SK-N-SH treated with all-trans-retinoic acid at 6 μM for 48 hours (cell line): ENCODE measurements around the gene DDX3X.
A peak's percentile ranks its signal among the peaks of the same experiment; 100 is the strongest.
"Not testable (repeated sequence)": the region's sequence is repeated elsewhere in the genome, so short reads cannot be mapped to it uniquely, and the experiment has no call there.

Source experiments
- ATAC-seq: fragments of 200-7000 bp; cut with Tn5 transposase; 3 replicates; pipeline ENCODE4 v1.9.1; 2020; ENCODE audit warnings: mild to moderate bottlenecking, moderate library complexity
- ARNTL ChIP-seq: fragments of 450-650 bp; formaldehyde crosslinking; IDR thresholded peaks from 2 replicates; pipeline ENCODE4 v1.5.0; 2020; ENCODE audit warnings: low read depth, mild to moderate bottlenecking, moderate library complexity, borderline replicate concordance
- BACH2 ChIP-seq: fragments of 250-450 bp; sonication (Bioruptor Pico); IDR thresholded peaks from 2 replicates; pipeline ENCODE4 v1.9.0; 2021; ENCODE audit warnings: mild to moderate bottlenecking, borderline replicate concordance
- CREB5 ChIP-seq: fragments of 250-450 bp; sonication (Bioruptor Pico); IDR thresholded peaks from 2 replicates; pipeline ENCODE4 v1.5.1; 2020; ENCODE audit warnings: low read depth, mild to moderate bottlenecking, moderate library complexity
- CSDC2 ChIP-seq: fragments of 250-450 bp; sonication (Bioruptor Pico); IDR thresholded peaks from 2 replicates; pipeline ENCODE4 v1.5.0; 2020; ENCODE audit warnings: mild to moderate bottlenecking, moderate library complexity
- CSRNP3 ChIP-seq: fragments of 250-450 bp; sonication (Bioruptor Pico); IDR thresholded peaks from 2 replicates; pipeline ENCODE4 v1.5.1; 2021; ENCODE audit warnings: mild to moderate bottlenecking, moderate library complexity
- ESRRG ChIP-seq: fragments of 250-450 bp; sonication (Bioruptor Pico); IDR thresholded peaks from 2 replicates; pipeline ENCODE4 v1.6.1; 2021; ENCODE audit warnings: mild to moderate bottlenecking
- GLIS3 ChIP-seq: fragments of 250-450 bp; sonication (Bioruptor Pico); IDR thresholded peaks from 2 replicates; pipeline ENCODE4 v1.5.0; 2020; ENCODE audit warnings: mild to moderate bottlenecking, moderate library complexity
- ISL1 ChIP-seq: fragments of 250-450 bp; sonication (Bioruptor Pico); IDR thresholded peaks from 2 replicates; pipeline ENCODE4 v2.1.2; 2022; ENCODE audit warnings: mild to moderate bottlenecking, moderate library complexity
- OSR1 ChIP-seq: fragments of 250-450 bp; sonication (Bioruptor Pico); IDR thresholded peaks from 2 replicates; pipeline ENCODE4 v1.8.0; 2022; ENCODE audit warnings: moderate library complexity, mild to moderate bottlenecking, inconsistent platforms
- PPARA ChIP-seq: fragments of 250-450 bp; sonication (Bioruptor Pico); IDR thresholded peaks from 2 replicates; pipeline ENCODE4 v1.5.0; 2020; ENCODE audit warnings: mild to moderate bottlenecking, borderline replicate concordance
- RARB ChIP-seq: fragments of 250-450 bp; sonication (Bioruptor Pico); IDR thresholded peaks from 2 replicates; pipeline ENCODE4 v1.8.0; 2021; ENCODE audit warnings: mild to moderate bottlenecking, moderate library complexity
- SNAI2 ChIP-seq: fragments of 250-450 bp; sonication (Bioruptor Pico); IDR thresholded peaks from 2 replicates; pipeline ENCODE4 v1.5.0; 2020; ENCODE audit warnings: mild to moderate bottlenecking, moderate library complexity
- TCF4 ChIP-seq: fragments of 250-450 bp; sonication (Bioruptor Pico); IDR thresholded peaks from 2 replicates; pipeline ENCODE4 v1.8.0; 2021; ENCODE audit warnings: mild to moderate bottlenecking, moderate library complexity, borderline replicate concordance
- TOX ChIP-seq: fragments of 250-450 bp; sonication (Bioruptor Pico); IDR thresholded peaks from 2 replicates; pipeline ENCODE4 v1.8.0; 2021; ENCODE audit warnings: mild to moderate bottlenecking, moderate library complexity, borderline replicate concordance
- ZC3H10 ChIP-seq: fragments of 250-450 bp; sonication (Bioruptor Pico); IDR thresholded peaks from 2 replicates; pipeline ENCODE4 v1.5.1; 2021; ENCODE audit warnings: mild to moderate bottlenecking, moderate library complexity
- ZFP3 ChIP-seq: fragments of 250-450 bp; sonication (Bioruptor Pico); IDR thresholded peaks from 2 replicates; pipeline ENCODE4 v1.5.0; 2020; ENCODE audit warnings: mild to moderate bottlenecking, moderate library complexity
- ZFP30 ChIP-seq: fragments of 450-650 bp; formaldehyde crosslinking; IDR thresholded peaks from 2 replicates; pipeline ENCODE4 v1.5.0; 2022; ENCODE audit warnings: mild to moderate bottlenecking, moderate library complexity
- ZNF70 ChIP-seq: fragments of 450-650 bp; formaldehyde crosslinking; IDR thresholded peaks from 2 replicates; pipeline ENCODE4 v1.5.0; 2020; ENCODE audit warnings: mild to moderate bottlenecking, moderate library complexity
- ZNF8 ChIP-seq: fragments of 450-650 bp; formaldehyde crosslinking; IDR thresholded peaks from 2 replicates; pipeline ENCODE4 v1.5.0; 2020; ENCODE audit warnings: mild to moderate bottlenecking, moderate library complexity
- TF ChIP-seq, protein P1 (sequence below): fragments of 250-450 bp; sonication (Bioruptor Pico); IDR thresholded peaks from 2 replicates; pipeline ENCODE4 v1.8.0; 2020; ENCODE audit warnings: mild to moderate bottlenecking, moderate library complexity, borderline replicate concordance
- TF ChIP-seq, protein P2 (sequence below): fragments of 250-450 bp; sonication (Bioruptor Pico); IDR thresholded peaks from 2 replicates; pipeline ENCODE4 v1.5.0; 2020; ENCODE audit warnings: mild to moderate bottlenecking, moderate library complexity
- TF ChIP-seq, protein P3 (sequence below): fragments of 250-450 bp; sonication (Bioruptor Pico); IDR thresholded peaks from 2 replicates; pipeline ENCODE4 v1.8.0; 2021; ENCODE audit warnings: low read depth, mild to moderate bottlenecking, moderate library complexity, borderline replicate concordance

DDX3X gene

GRCh38 chrX:41397219-41397618, 63.3 kb downstream of the DDX3X start:
- no peak for TF ChIP-seq ISL1 (CRISPR knock-in tag)
- TF ChIP-seq ZFP3 (CRISPR knock-in tag) = no peak
- ATAC-seq = no peak

GRCh38 chrX:41397768-41398167, 63.8 kb downstream of the DDX3X start:
- TF ChIP-seq RARB (CRISPR knock-in tag) = no peak
- TF ChIP-seq, protein P1, sequence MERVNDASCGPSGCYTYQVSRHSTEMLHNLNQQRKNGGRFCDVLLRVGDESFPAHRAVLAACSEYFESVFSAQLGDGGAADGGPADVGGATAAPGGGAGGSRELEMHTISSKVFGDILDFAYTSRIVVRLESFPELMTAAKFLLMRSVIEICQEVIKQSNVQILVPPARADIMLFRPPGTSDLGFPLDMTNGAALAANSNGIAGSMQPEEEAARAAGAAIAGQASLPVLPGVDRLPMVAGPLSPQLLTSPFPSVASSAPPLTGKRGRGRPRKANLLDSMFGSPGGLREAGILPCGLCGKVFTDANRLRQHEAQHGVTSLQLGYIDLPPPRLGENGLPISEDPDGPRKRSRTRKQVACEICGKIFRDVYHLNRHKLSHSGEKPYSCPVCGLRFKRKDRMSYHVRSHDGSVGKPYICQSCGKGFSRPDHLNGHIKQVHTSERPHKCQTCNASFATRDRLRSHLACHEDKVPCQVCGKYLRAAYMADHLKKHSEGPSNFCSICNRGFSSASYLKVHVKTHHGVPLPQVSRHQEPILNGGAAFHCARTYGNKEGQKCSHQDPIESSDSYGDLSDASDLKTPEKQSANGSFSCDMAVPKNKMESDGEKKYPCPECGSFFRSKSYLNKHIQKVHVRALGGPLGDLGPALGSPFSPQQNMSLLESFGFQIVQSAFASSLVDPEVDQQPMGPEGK (CRISPR knock-in tag) = no peak
- TF ChIP-seq ZNF8 (CRISPR knock-in tag) = no peak
- no peak for TF ChIP-seq SNAI2 (CRISPR knock-in tag)
- TF ChIP-seq CREB5 = no peak
- no peak for TF ChIP-seq PPARA (CRISPR knock-in tag)
- no peak for TF ChIP-seq ISL1 (CRISPR knock-in tag)
- TF ChIP-seq ZFP30 (CRISPR knock-in tag) = no peak
- TF ChIP-seq, protein P2, sequence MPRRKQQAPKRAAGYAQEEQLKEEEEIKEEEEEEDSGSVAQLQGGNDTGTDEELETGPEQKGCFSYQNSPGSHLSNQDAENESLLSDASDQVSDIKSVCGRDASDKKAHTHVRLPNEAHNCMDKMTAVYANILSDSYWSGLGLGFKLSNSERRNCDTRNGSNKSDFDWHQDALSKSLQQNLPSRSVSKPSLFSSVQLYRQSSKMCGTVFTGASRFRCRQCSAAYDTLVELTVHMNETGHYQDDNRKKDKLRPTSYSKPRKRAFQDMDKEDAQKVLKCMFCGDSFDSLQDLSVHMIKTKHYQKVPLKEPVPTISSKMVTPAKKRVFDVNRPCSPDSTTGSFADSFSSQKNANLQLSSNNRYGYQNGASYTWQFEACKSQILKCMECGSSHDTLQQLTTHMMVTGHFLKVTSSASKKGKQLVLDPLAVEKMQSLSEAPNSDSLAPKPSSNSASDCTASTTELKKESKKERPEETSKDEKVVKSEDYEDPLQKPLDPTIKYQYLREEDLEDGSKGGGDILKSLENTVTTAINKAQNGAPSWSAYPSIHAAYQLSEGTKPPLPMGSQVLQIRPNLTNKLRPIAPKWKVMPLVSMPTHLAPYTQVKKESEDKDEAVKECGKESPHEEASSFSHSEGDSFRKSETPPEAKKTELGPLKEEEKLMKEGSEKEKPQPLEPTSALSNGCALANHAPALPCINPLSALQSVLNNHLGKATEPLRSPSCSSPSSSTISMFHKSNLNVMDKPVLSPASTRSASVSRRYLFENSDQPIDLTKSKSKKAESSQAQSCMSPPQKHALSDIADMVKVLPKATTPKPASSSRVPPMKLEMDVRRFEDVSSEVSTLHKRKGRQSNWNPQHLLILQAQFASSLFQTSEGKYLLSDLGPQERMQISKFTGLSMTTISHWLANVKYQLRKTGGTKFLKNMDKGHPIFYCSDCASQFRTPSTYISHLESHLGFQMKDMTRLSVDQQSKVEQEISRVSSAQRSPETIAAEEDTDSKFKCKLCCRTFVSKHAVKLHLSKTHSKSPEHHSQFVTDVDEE (CRISPR knock-in tag) = no peak
- TF ChIP-seq ESRRG (CRISPR knock-in tag) = no peak
- TF ChIP-seq OSR1 (CRISPR knock-in tag) = no peak
- no peak for TF ChIP-seq ZFP3 (CRISPR knock-in tag)
- TF ChIP-seq CSRNP3 (CRISPR knock-in tag) = no peak
- TF ChIP-seq TOX = no peak
- no peak for TF ChIP-seq GLIS3 (CRISPR knock-in tag)
- no peak for TF ChIP-seq CSDC2 (CRISPR knock-in tag)
- no peak for TF ChIP-seq ARNTL (CRISPR knock-in tag)
- no peak for TF ChIP-seq ZC3H10 (CRISPR knock-in tag)
- no peak for ATAC-seq

- TF ChIP-seq ZNF8 (CRISPR knock-in tag) = 0 out of 2 replicates have a peak, but pooled peaks have one; percentile 25
- TF ChIP-seq, all 23 proteins: peak for 1; not testable (repeated sequence) for 22
- not testable (repeated sequence) for ATAC-seq
Observed at GRCh38 chrX:41402556-41402955, 68.6 kb downstream of the DDX3X start.

- no peak for TF ChIP-seq ZFP30 (CRISPR knock-in tag)
- no peak for TF ChIP-seq TCF4 (CRISPR knock-in tag)
- TF ChIP-seq, protein P3, sequence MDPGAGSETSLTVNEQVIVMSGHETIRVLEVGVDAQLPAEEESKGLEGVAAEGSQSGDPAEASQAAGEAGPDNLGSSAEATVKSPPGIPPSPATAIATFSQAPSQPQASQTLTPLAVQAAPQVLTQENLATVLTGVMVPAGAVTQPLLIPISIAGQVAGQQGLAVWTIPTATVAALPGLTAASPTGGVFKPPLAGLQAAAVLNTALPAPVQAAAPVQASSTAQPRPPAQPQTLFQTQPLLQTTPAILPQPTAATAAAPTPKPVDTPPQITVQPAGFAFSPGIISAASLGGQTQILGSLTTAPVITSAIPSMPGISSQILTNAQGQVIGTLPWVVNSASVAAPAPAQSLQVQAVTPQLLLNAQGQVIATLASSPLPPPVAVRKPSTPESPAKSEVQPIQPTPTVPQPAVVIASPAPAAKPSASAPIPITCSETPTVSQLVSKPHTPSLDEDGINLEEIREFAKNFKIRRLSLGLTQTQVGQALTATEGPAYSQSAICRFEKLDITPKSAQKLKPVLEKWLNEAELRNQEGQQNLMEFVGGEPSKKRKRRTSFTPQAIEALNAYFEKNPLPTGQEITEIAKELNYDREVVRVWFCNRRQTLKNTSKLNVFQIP (CRISPR knock-in tag) = no peak
- no peak for TF ChIP-seq RARB (CRISPR knock-in tag)
- no peak for TF ChIP-seq ARNTL (CRISPR knock-in tag)
- no peak for TF ChIP-seq GLIS3 (CRISPR knock-in tag)
- no peak for TF ChIP-seq ZC3H10 (CRISPR knock-in tag)
- TF ChIP-seq CSRNP3 (CRISPR knock-in tag) = no peak
- TF ChIP-seq BACH2 (CRISPR knock-in tag) = no peak
- TF ChIP-seq ZNF70 (CRISPR knock-in tag) = no peak
- TF ChIP-seq, all 23 proteins: peak for 0
- no peak for ATAC-seq
Observed at GRCh38 chrX:41405551-41405950, 71.6 kb downstream of the DDX3X start.
